Heart right ventricle (tissue), 16 donors: ENCODE results near the gene PUM1. TPM values are rescaled to one million over a fixed set of nuclear protein-coding genes. Genes with fewer than 3 reads are reported as not detected.

ENCODE experiments used
- ATAC-seq, 8 donors: fragments of 200-7000 bp; cut with Tn5 transposase; one replicate each; pipeline ENCODE4 v1.9.1; 2020; ENCODE audit warnings: mild to moderate bottlenecking in 8 of 8, moderate library complexity in 8 of 8, moderate number of reproducible peaks in 1 of 8
- DNase-seq, 2 donors: peaks; one replicate each; pipeline ENCODE4 v3.0.0-alpha.2; 2020
- H3K27ac ChIP-seq, 10 donors: fragments of 200-600 bp; sonication (generic) in 2 of 10; one replicate each; pipeline versions ENCODE4 v1.5.0 to v1.8.0; 2020 to 2022; ENCODE audit warnings: mild to moderate bottlenecking in 3 of 10
- H3K27me3 ChIP-seq, 7 donors: fragments of 200-600 bp; one replicate each; pipeline ENCODE4 v1.8.0; 2021 to 2022; ENCODE audit warnings: mild to moderate bottlenecking in 2 of 7
- H3K36me3 ChIP-seq, 9 donors: fragments of 200-600 bp; sonication (generic) in 1 of 9; one replicate each; pipeline versions ENCODE4 v1.5.0 to v1.8.0; 2020 to 2022; ENCODE audit warnings: mild to moderate bottlenecking in 2 of 9
- H3K4me1 ChIP-seq, 9 donors: fragments of 200-600 bp; sonication (generic) in 1 of 9; one replicate each; pipeline versions ENCODE4 v1.5.0 to v1.8.0; 2020 to 2022; ENCODE audit warnings: mild to moderate bottlenecking in 4 of 9
- H3K4me3 ChIP-seq, 10 donors: fragments of 200-600 bp; sonication (generic) in 2 of 10; one replicate each; pipeline versions ENCODE4 v1.5.0 to v1.8.0; 2020 to 2022; ENCODE audit warnings: mild to moderate bottlenecking in 7 of 10, moderate library complexity in 2 of 10
- H3K9me3 ChIP-seq, 11 donors: fragments of 200-600 bp in 10 of 11; sonication (generic) in 2 of 11; one replicate each; pipeline versions ENCODE4 v1.5.0 to v1.8.0; 2013 to 2022; ENCODE audit warnings: mild to moderate bottlenecking in 2 of 11, control low read depth in 1 of 11, moderate library complexity in 1 of 11
- CTCF ChIP-seq, 9 donors: fragments of 200-600 bp; sonication (generic) in 2 of 9; IDR thresholded peaks; one replicate each; pipeline versions ENCODE4 v1.5.0 to v1.8.0; 2021 to 2022; ENCODE audit warnings: antibody characterized with exemption in 9 of 9, mild to moderate bottlenecking in 5 of 9, moderate library complexity in 1 of 9
- WGBS, 2 donors: extraction: QIAGEN DNeasy Blood & Tissue Kit; methylation state at CpG; one replicate each; pipeline ENCODE4 v1.1.7; 2013; ENCODE audit warnings: inconsistent platforms in 1 of 2; 5-methylcytosine and 5-hydroxymethylcytosine counted together
- intact Hi-C, 10 donors: fragments of 100-400 bp; cut with DNase I; formaldehyde crosslinking; loops; one replicate each; pipeline versions ENCODE4 v1.11.1 to v1.14.2; 2022
- polyA plus RNA-seq, 2 donors: library from polyadenylated mRNA; stranded (reverse); fragments of 200-250 nt; gene quantifications; one replicate each; pipeline ENCODE4 v1.2.3, GENCODE V29; 2013
- total RNA-seq, 10 donors: library from RNA; stranded (reverse); fragmentation: NEBNext Ultra II Directional in 3 of 10; extraction: Animal tissue kit (Norgen Biotek cat#: 25700) in 3 of 10; gene quantifications; one replicate each; pipeline versions ENCODE4 v1.2.1 to v1.2.4, GENCODE V29; 2021 to 2023
- donor health status: Arrhythmogenic right ventricular cardiomyopathy.
- donor health status: ischemic (EF 13 %, LVEDD 7.1; RV severe dilation, severe dysfunction).
- donor health status: healthy with polysubstance abuse.
- donor health status: DM: no; HTN: yes; CAD: no.
- donor health status: DM: no; HTN: no; CAD: no.
- donor health status: ischemic (EF 25% LVEDD 6.9; RV normal size, moderate dysfunction).
- donor health status: ischemic (EF 25% LVEDD 5.7; RV mildly dilated, moderate dysfunction).
- donor health status: healthy.
- donor health status: DM: yes; HTN: yes; CAD: no.
- donor health status: Ischemic cardiomyopathy.
- donor health status: ischemic (EF 35%, LVEDD 5.7; RV mildly dilated, moderate dysfunction).
- donor health status: nonischemic (EF 11% LVEDD 7.7; RV severe dilation, severe dysfunction).
- donor health status: DM: yes; HTN: yes; CAD: no.
- donor health status: PGD.
- donor health status: ischemic (EF 29% LVEDD 5.4; RV normal size, mild dysfunction).
- donor health status: nonischemic (EF 23%, LVEDD 6.1; RV moderate dilation, normal function).

The PUM1 gene
- total and polyA plus RNA-seq, 12 donors = 13.5 to 91.2 (median 81.0) TPM

- Histone ChIP-seq H3K27ac (no peak overlapping the region), H3K9me3 (no peaks in the 10 kb centered on the region), H3K4me3 (no peak overlapping the region), H3K4me1 (peaks cover 10 to 88% (median 65%) of the 10 kb centered on the region in 9 donors), H3K36me3 (peaks cover 0 to 16% (median 0%) of the 10 kb centered on the region in 9 donors), H3K27me3 (no peaks in the 10 kb centered on the region)
- WGBS, 2 donors = 72 to 74% methylated on average over 3 of the region's 3 CpGs
- intact Hi-C loops = loop anchor here in 1 of 10 donors (10.0 kb wide), 1 partner anchor 51 kb away; the partner anchor contains the start of gene PUM1
- no peak for DNase-seq
- ATAC-seq = no peak
- no peak for TF ChIP-seq CTCF (IDR thresholded peaks at IDR 0.05)
These were observed 52.2 kb downstream of the PUM1 start for GRCh38 chr1:31013187-31013864.

GRCh38 chr1:31012210-31012924 is 53.1 kb downstream of the PUM1 start:
- Histone ChIP-seq H3K27me3 (no peaks in the 10 kb centered on the region), H3K9me3 (peaks cover 0 to 6% (median 0%) of the 10 kb centered on the region in 11 donors), H3K4me1 (peaks cover 10 to 90% (median 68%) of the 10 kb centered on the region in 9 donors), H3K4me3 (no peak overlapping the region), H3K36me3 (peaks cover 0 to 14% (median 0%) of the 10 kb centered on the region in 9 donors), H3K27ac (no peak overlapping the region)
- intact Hi-C loops = loop anchor here in 1 of 10 donors (10.0 kb wide), 1 partner anchor 52 kb away; the partner anchor contains the start of gene PUM1
- TF ChIP-seq CTCF (IDR thresholded peaks at IDR 0.05) = no peak
- ATAC-seq = no peak
- 85 to 89% methylated on average over 4 of the region's 4 CpGs for WGBS, 2 donors
- no peak for DNase-seq

- H3K27me3 ChIP-seq = no peaks in the 10 kb centered on the region
- intact Hi-C loops = loop anchor here in 1 of 10 donors (10.0 kb wide), 1 partner anchor 53 kb away; the partner anchor contains the start of gene PUM1
- peaks cover 0 to 6% (median 0%) of the 10 kb centered on the region in 11 donors for H3K9me3 ChIP-seq
- no peak for TF ChIP-seq CTCF (IDR thresholded peaks at IDR 0.05)
- H3K4me3 ChIP-seq = no peak overlapping the region
- H3K4me1 ChIP-seq = peaks cover 13 to 90% (median 68%) of the 10 kb centered on the region in 9 donors
- 100% methylated on average over 1 of the region's 1 CpG for WGBS, 2 donors
- no peak overlapping the region for H3K27ac ChIP-seq
- peaks cover 0 to 17% (median 0%) of the 10 kb centered on the region in 9 donors for H3K36me3 ChIP-seq
- DNase-seq = no peak
- ATAC-seq = no peak
These were observed 53.8 kb downstream of the PUM1 start for GRCh38 chr1:31011719-31012118.
